Sciatic nerve (tissue), 2 donors: Measurements from ENCODE around the gene MGME1. TPM values are rescaled to one million over a fixed set of nuclear protein-coding genes. Genes with fewer than 3 reads are reported as not detected.

Experiments
- ATAC-seq: fragments of 200-7000 bp; cut with Tn5 transposase; one replicate; pipeline ENCODE4 v1.9.1; 2020; ENCODE audit warnings: mild to moderate bottlenecking, moderate library complexity
- DNase-seq: peaks from one replicate; pipeline ENCODE4 v3.0.0-alpha.2; 2020; ENCODE audit warnings: low spot score
- intact Hi-C: fragments of 100-400 bp; cut with DNase I; formaldehyde crosslinking; loops from one replicate; pipeline ENCODE4 v1.14.2; 2022
- total RNA-seq: library from RNA; stranded (reverse); fragmentation: NEBNext Ultra II Directional; extraction: Animal tissue kit (Norgen Biotek cat#: 25700); gene quantifications from one replicate; pipeline ENCODE4 v1.2.1, GENCODE V29; 2021
- donor health status: DM: no; HTN: no; CAD: no.
- donor health status: DM: no; HTN: no; CAD: no.

Gene MGME1
- total RNA-seq, 1 donor from 2014 or later = 8.7 TPM

DNA sequence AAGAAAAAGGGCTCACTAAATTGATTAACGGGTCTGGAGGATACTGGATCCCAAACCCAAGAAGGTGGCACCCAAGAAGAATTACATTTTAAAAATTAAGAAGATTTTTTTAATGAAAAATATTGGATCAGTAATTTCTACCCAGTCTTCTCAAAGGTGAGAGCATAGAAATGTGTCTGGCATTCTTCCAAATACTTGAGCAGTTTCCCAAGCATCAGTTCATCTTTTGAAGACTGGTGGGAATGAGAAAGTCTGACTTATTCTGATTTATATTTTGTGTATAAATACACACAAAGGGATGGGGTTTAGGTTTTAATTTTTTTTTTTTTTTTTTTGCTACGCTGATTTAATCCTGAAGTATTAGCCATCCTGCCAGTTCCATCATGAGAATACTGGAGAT lies 3.3 kb downstream of the MGME1 start:
- ATAC-seq (no peak), DNase-seq (no peak)
- intact Hi-C loops = no loop called here

- intact Hi-C loops = no loop called here
- ATAC-seq (no peak), DNase-seq (no peak)
Observed at GRCh38 chr20:17976305-17976704, 7.5 kb downstream of the MGME1 start.

GRCh38 chr20:17985388-17986018 lies 16.7 kb downstream of the MGME1 start:
- DNase-seq (no peak), ATAC-seq (no peak)
- intact Hi-C loops = no loop called here

DNA sequence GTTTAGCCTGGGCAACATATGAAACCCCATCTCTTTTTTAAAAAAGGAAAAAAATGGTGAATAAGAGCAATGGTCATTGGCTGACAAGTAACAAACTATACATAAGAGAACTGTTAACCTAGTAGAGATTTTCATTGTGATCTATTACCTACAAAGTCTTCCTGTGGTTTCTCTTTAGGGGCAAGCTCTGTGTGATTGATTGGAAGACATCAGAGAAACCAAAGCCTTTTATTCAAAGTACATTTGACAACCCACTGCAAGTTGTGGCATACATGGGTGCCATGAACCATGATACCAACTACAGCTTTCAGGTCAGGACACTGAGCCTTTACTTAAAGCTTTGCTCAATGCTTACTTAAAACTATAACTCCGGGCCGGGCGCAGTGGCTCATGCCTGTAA lies 19.2 kb downstream of the MGME1 start:
- DNase-seq (no peak), ATAC-seq (no peak)
- intact Hi-C loops = no loop called here

DNA sequence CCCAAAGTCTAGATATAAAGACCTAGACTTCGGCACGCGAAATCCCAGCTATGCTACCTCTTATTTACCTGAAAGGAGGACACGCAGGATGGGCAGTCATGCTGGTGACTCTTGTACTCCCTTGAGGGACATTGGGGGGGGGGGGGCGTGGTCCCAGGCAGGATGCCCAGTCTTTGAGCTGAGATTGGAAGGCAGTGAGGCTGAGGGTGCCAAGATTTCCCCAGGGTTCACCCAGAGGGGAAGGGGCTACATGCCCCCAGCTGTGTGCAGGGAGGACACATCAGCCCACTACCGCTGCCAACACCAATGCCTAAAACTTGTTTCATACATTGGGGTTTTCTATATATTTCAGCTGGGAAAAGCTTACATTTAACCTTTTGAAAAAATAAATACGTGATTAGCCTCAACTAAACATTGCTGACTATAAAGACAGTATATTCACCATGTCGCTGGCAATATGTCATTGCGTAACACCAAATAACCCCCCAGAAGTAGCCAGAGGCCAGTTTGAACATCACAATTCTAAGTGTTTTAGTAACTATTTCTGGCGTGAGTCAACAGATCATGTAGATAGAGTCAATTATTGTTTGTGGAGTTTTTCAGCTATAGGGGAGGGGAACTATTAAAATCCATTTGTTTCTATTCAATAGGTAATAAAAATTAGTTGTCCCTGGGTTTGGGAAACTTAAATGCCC lies 21.6 kb downstream of the MGME1 start:
- intact Hi-C loops = no loop called here
- no peak for ATAC-seq
- DNase-seq = no peak

DNA sequence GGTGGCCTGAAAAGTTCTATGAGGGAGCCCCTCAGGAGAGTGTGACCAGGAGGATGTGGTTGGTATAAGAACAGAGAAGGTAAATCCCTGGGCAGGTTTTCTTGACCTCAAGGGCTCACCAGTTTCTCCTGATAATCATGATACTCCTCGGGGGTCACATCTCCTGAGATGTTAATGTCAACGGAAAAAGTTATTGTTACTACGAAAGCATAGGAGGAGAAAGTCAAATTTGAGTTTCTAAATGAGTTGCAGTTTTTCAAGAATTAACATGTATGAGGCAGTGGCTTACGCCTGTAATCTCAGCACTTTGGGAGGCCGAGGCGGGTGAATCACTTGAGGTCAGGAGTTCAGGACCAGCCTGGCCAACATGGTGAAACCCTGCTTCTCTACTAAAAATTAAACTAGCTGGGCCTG lies 23.4 kb downstream of the MGME1 start:
- intact Hi-C loops = no loop called here
- ATAC-seq = no peak
- no peak for DNase-seq

DNA sequence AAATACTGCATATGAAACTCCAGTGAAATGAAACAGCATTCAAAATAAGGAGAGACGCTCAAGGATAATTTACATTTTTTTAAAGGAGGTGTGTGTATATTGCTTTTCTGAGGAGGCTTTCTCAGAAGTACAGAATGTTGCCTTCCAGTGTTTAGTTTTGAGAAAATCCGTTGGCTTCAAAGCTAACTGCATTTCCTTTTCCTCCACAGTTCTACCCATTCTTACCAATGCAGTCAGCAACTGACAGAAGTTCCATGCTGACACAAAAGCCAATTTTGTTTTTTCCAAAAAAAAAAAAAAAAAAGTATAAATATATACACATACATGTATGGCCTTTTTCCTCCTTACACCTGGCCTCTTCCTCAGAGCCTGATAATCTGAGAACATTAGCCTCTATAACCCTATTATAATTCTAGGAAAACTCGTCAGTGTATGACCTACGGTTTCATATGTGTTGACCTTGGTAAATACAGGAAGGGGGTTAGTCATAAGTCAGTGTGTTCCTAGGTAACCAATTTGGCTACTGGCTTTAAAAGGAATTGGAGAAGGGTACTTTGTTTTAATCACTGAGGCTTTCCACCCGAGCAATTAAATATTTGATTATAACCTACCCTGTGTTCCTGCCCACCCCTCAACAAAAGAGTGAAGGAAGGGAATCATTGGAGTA lies 24.2 kb downstream of the MGME1 start:
- no peak for DNase-seq
- intact Hi-C loops = no loop called here
- ATAC-seq = no peak

DNA sequence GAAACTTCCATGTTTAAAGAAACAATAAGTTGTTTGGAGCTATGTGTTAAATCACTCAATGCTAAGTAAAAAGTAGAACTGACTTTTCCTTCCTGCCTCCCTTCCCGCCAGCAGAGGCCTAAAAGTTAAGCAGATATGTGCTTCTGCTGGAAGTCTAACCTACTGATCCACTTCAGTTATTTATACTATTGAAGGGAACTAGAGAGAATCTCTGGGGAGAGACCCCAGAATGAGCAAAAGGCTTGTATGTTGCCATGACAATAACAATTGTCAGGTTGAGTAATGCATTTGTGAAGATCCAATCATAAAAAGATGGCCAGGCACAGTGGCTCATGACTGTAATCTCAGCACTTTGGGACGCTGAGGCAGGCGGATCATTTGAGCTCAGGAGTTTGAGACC lies 24.7 kb downstream of the MGME1 start:
- intact Hi-C loops = no loop called here
- no peak for DNase-seq
- ATAC-seq = no peak

DNA sequence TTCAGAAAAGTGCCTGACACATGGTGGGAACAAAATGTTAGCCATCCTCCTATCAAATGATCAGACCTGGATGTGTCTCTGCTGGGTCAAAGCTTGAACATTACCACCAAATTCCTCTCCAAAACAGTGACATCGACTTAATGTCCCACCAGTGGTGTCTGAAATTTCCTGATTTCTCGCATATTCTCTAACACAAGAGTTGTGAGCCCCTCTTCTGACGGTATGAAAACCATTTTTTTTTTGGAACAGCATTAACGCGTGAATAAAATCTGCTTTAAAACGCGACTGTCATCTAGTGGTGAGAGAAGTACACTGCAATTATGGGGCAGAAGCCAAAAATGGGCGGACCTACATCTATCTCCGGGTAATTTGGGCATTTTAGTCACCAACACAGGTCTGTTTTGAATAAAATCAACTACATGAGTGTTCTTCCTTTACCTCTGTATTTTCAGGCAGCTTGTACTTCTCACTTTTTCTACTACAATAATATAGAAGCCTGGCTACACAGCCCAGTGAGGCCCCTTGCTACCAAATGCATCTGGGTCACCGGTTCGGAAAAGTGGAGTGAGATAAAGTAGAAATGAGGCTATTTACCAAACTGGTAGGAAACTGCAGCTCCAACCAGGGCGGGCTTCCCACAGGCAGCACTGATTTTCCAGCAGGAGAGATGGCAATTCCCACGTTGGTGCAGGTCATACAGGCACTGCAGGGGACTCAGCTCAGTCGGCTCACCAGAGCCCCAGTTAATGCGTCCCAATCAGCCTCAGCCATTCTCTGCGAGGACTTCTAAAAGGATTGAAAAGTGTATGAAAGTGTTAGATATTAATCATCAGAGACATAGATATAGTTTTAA lies 27.4 kb downstream of the MGME1 start:
- ATAC-seq = peak; percentile 83
- no peak for DNase-seq
- intact Hi-C loops = no loop called here

DNA sequence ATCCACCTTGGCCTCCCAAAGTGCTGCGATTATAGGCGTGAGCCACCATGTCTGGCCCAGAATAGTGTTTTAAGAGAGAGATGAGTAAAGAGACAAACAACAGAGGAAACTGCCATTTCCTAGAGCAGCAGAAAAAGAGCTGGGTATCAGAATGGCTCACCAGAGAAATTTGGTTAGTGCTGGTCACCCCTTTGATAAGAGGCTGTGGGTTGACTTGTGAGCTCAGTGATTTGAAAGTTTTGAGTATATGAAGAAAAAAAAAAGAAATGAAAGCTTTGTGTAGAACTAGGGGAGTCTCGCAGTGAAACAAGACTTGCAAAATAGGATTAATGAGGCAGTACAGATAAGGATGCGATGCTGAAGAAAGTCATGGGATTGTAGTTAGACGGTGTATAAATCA lies 29.6 kb downstream of the MGME1 start:
- intact Hi-C loops = no loop called here
- DNase-seq = no peak
- no peak for ATAC-seq

GRCh38 chr20:17999566-17999965 lies 30.7 kb downstream of the MGME1 start:
- no peak for ATAC-seq
- DNase-seq = no peak
- intact Hi-C loops = no loop called here

- peak; percentile 97 for ATAC-seq
- DNase-seq = peak; percentile 79
- intact Hi-C loops = no loop called here
Observed at GRCh38 chr20:18001131-18001921, 32.5 kb downstream of the MGME1 start.

- ATAC-seq (no peak), DNase-seq (no peak)
- intact Hi-C loops = no loop called here
Observed at GRCh38 chr20:18003897-18004296, 35.1 kb downstream of the MGME1 start.

DNA sequence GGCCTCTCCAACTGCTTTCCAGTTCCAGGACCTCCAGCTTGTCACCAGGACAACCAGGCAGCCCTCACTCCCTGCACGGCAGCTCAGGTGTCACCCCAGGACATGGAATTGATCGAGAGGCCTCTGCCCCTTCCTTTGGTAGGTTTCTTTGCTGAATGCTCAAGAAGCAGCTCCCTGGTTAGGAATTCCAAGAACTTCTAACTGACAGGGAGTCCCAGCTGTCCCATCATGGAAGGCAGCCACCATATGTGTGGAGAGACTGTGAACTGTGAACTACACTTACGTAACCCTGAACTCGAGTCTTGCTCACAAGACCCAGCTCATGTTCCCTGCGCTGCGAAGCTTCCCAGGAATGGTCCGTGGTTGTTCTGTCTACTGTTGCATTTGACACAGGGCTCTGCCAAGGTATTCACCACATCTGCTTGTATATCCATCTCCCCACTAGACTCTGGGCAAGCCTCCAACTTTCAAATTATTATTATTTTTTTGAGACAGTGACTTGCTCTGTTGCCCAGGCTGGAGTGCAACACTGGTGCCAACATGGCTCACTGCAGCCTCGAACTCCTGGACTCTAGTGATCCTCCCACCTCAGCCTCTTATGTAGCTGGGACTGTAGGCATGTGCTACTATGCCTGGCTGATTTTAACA lies 35.7 kb downstream of the MGME1 start:
- no peak for DNase-seq
- no peak for ATAC-seq
- intact Hi-C loops = no loop called here

GRCh38 chr20:18005170-18005989 lies 36.6 kb downstream of the MGME1 start:
- DNase-seq = no peak
- no peak for ATAC-seq
- intact Hi-C loops = no loop called here

- ATAC-seq (no peak), DNase-seq (no peak)
- intact Hi-C loops = no loop called here
Observed at GRCh38 chr20:18005990-18006364, 37.2 kb downstream of the MGME1 start.

- intact Hi-C loops = no loop called here
- ATAC-seq = no peak
- DNase-seq = no peak
Observed at GRCh38 chr20:18006684-18007083, 37.9 kb downstream of the MGME1 start.
